NCI-H524 treated with DMSO at 0.1 percent for 48 hours (cell line): ENCODE data around the gene ZDHHC18.
"Not testable (repeated sequence)": the region's sequence is repeated elsewhere in the genome, so short reads cannot be mapped to it uniquely, and the experiment has no call there.

Experiments used
- DNase-seq: peaks from one replicate; lab custom pipeline; 2025; lab: John Stamatoyannopoulos, UW

ZDHHC18 gene

DNA sequence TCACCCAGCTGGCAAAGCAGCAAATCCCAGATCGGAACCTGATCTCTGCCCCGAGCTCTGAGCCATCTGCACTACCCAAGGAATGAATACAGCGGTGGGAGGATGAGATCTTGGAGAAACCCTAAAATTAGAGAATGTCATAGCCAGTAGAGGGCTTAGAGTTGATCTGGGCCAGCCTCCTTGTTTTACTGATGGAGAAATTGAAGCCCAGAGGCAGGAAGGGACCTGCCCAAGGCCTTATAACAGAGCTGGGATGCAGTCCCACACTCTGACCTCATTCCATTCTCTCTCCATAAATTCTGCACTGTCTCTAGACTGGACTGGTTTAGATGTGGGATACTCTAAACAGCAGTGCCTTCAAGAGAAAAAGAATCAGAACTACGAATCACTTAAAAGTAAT is 31.7 kb downstream of the ZDHHC18 start:
- DNase-seq, result peak; percentile 40

DNA sequence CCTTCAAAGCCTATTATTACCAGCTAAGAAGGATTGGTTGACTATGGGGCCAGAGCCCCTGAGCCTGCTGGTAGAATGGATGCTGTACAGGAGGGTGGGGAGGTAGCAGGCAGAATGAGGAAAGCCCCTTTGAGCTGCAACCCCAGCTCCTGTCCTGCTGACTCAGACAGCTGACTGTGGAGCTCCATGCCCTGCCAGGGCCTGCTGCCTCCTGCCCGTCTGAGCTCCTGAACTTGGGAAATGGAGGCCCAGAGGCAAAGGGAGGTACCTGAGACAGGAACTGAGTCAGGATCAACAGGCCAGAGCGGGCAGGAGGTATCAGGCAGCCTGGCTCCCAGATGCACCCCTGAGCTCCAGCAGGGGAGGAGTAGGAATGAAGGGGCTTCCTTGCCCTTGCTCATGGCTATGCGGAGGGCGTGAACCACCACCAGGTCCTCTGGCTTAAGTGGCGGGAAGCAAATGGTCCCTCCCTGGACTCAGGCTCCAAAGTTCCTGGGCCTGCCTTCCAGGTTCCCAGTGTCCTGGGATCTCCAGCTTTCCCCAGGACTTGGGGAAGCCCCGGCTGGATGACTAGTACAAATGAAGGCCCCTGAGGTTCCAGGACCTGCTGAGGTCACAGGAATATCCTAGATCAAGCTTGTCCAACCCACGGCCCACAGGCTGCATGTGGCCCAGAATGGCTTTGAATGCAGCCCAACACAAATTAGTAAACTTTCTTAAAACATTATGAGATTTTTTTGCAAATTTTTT is 32.6 kb downstream of the ZDHHC18 start:
- no peak for DNase-seq

DNA sequence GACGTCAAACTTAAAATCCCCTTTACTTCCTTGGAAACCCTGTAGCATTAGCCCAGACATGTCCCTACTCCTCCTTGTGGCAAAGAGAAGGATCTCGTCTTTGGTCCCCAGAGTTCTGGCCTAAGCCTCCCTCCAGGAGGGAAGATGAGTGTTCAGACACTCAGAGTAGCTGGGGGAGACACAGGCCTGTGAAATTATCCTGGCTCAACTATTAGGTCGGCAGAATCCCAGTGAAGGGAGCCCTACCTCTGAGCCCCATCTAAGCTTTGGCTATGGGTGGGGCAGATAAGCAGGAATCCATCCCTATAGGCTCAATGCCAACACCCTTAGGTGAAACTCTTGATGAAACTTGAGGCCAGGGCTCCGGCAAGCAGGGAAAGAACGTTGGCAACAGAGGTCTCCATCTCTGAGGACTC is 34.8 kb downstream of the ZDHHC18 start:
- no peak for DNase-seq

DNA sequence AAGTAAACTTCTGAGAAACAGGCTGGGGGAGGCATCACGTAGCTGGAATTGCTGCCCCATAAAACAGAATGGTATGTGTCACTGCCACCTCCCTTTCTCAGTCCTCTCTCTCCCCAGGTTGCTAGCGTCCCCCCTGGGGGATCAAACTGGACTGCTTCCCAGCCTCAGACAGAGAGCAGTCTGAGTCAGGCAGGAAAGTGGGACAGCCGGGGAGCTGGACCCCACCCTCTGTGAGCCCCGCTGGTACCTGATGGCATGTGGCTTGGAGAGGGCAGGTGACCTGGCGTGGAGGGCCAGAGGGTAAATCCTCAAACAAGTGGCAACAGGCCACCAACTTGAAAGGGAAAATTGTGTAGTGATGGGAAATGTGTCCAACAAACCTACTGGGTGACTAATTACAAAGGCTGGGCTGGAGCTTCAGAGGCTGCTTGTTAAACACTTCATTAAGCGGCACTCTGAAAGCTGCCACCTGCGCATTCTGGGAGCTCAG is 35.4 kb downstream of the ZDHHC18 start:
- no peak for DNase-seq

DNA sequence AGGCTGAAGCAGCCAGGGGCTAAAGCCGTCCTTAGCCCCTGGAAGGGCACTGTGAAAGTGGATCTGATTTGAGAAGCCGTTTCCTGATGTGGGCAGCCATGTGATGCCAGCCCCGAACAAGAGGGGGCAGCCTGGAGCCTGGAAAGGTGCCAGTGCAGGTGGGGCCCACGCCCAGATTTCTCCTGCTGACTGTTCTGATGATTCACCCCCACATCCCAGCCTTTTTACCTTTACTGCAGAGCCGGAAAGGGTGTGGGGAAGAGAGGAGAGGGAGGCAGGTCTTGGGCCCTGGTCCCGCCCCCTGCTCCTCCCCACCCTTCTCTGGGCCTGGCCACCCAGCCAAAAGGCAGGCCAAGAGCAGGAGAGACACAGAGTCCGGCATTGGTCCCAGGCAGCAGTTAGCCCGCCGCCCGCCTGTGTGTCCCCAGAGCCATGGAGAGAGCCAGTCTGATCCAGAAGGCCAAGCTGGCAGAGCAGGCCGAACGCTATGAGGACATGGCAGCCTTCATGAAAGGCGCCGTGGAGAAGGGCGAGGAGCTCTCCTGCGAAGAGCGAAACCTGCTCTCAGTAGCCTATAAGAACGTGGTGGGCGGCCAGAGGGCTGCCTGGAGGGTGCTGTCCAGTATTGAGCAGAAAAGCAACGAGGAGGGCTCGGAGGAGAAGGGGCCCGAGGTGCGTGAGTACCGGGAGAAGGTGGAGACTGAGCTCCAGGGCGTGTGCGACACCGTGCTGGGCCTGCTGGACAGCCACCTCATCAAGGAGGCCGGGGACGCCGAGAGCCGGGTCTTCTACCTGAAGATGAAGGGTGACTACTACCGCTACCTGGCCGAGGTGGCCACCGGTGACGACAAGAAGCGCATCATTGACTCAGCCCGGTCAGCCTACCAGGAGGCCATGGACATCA is 36.5 kb downstream of the ZDHHC18 start, which contains the start of gene SFN:
SFN (plus strand) TSS at position 369 of the 904 bp plus-strand sequence; CDS start at position 433, 64 bp downstream.
- DNase-seq, result no peak

DNA sequence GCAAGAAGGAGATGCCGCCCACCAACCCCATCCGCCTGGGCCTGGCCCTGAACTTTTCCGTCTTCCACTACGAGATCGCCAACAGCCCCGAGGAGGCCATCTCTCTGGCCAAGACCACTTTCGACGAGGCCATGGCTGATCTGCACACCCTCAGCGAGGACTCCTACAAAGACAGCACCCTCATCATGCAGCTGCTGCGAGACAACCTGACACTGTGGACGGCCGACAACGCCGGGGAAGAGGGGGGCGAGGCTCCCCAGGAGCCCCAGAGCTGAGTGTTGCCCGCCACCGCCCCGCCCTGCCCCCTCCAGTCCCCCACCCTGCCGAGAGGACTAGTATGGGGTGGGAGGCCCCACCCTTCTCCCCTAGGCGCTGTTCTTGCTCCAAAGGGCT is 37.2 kb downstream of the ZDHHC18 start:
- no peak for DNase-seq

DNA sequence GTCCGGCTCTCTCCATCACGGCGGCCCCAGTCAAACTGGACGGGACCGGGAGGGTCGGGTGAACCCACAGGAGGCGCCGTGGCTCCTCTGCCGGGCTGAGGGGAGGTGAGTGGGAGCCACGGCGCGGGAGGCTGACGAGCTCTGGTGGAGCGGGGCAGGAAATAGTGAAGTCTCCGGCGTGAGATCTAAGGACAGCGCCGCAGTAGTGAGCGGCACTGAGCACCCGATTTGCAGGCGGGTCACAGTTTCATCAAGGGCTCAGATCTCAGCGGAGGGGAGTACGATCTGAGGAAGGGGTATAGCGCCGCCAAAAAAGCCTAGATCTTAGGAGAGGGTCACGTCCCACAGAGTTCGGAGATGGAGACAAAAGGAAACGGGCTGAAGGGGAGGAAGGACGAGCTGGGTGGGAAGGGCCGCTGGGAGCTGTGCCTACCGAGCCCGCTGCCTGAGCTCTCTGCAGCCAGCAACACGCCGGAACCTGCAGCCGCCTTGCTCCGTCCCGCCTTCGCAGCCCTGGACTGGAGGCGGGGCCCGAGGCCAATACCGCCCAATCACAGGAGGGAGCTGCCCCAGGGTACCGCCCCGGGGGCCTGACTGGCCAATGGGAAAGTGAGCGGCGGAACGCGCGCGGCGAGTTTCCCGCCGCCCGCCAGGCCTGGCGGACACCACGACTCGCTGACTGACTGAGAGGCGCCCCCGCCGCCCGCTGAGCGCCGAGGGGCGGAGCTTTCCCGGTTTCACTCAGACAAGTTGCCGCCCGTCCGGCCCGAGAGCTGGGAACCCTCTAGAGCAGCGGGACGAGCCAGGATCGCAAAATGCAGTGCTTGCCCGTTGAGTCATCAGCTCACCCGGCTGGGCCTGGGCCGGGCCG is 38.4 kb downstream of the ZDHHC18 start:
- peak; percentile 77 for DNase-seq

DNA sequence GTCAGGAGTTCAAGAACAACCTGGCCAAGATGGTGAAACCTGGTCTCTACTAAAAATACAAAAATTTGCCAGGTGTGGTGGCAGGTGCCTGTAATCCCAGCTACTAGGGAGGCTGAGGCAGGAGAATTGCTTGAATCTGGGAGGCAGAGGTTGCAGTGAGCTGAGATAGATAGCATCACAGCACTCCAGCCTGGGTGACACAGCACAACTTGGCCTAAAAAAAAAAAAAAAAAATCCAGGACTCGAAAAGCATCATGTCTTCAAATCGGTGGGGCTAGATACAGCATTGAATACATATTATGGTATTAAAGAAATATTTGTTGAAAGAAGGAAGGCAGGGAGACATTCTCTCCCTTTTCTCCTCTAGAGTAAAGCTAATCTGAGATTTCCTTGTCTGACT is 46.6 kb downstream of the ZDHHC18 start:
- not testable (repeated sequence) for DNase-seq

DNA sequence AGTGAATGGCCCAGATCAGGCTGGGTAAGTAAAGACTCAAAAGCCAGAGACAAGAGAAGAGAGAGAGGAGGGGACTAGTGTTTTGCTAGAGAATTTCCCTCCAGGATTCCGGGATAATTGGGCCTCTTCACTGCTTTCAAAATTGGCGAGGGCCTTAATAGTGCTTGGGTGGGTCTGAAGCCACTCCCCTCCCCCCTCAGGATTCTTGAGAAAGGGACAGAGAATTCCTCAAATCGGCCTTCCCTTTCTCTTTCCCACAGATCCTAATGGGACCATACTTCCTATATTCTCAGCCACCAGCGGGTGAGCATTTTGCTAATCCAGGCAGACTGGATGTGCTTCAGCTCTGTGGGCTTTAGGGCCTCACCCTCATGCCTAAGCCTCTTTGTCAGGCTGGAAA is 48.4 kb downstream of the ZDHHC18 start:
- no peak for DNase-seq

DNA sequence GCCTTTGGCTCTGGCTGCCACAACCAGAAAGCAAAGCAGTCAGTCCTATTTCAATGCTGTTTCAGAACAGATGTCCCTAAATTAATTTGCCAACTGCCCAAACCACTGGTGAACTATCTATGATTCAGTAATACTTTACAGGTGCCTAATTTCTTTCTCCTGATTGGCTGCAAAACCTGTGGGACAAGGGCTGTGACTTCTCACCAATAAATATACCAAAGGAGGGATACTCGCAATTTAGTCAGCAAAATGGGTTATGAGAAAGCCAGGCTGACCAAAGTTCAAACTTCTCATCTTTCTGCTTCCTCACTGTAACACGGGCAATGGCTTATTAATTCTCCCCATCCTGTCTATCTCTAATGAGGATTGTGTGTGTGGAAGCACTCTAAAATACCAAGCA is 50.8 kb downstream of the ZDHHC18 start:
- DNase-seq, result no peak

DNA sequence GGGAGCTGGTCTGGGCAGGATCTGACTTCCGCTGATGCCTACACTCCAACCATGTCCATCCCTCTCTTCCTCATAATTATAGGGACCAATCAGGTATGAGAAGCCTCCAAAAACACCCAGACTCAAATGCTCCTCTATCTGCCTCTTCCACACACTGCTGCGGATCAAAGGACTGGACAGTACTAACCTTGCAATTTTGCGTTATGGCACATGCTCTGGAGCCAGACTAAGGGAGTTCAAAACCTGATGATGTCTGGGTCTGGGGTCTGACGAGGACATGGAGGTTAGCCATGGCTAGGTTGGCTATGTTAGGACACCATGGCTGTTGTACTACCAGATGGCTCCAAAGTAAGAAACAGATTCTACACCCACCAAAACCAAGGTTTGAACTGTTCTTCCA is 53.3 kb downstream of the ZDHHC18 start:
- DNase-seq, result no peak

DNA sequence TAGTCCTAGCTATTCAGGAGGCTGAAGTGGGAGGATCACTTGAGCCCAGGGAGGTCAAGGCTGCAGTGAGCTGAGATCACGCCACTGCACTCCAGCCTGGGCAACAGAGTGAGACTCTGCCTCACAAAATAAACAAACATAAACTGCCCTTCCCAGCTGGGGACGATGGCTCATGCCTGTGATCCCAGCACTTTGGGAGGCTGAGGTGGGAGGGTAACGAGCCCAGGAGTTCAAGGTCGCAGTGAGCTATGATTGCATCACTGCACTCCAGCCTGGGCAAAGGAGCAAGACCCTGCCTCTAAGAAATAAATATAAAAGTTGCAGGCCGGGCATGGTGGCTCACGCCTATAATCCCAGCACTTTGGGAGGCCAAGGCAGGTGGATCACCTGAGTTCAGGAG is 55.1 kb downstream of the ZDHHC18 start:
- DNase-seq, result not testable (repeated sequence)

DNA sequence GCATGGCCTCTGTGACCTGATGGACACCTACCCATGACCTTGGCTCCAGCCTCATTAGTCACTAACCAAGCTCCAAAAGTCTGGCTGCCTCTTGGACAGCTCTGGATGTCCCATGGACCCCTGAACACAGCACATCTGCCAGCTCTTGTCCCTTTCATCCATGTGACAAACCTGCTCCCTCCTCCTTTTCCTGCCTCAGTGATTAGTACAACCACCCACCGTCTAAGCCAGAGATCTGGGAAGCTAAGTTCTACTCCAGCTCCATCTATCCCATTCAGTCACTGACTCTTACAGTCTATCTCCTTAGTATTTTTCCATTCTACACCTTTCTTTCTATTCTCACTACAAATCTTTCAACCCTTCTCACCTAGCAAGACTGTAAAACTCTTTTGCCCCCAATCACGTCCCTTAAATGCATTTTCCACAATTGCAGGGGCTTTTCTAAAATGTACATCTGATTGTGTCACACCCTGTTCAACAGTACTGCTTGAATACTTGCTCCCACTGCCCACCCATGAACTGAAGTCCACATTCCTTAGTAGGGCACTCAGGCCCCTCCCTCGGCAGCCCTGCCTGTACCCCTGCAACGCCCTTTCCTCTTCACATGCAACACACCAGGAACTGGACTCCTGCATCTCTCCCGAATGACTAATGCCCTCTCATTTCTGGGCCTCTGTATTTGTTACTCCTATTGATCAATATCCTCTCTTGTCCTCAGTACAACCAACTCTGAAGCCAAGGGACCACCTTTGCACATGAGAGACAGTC is 56.4 kb downstream of the ZDHHC18 start:
- DNase-seq, result no peak

DNA sequence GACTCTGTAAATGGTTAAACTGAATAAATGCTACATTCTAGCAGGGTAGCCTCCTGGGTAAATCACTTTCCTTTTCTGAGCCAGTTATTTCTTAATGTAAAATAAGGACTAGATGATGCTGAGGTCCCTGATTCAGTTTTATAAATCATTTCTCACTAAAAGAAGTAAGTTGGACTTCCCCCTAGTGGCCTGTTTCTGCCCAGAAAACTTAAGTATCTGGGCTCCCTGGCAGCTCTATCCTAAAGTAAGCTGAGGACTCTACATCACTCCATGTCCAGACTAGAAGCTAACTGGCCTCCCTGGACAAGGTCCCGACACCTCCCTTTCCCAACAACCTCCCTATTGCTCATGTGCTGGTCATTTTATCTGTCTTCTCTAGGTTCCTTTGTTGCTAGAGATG is 60.6 kb downstream of the ZDHHC18 start:
- no peak for DNase-seq

DNA sequence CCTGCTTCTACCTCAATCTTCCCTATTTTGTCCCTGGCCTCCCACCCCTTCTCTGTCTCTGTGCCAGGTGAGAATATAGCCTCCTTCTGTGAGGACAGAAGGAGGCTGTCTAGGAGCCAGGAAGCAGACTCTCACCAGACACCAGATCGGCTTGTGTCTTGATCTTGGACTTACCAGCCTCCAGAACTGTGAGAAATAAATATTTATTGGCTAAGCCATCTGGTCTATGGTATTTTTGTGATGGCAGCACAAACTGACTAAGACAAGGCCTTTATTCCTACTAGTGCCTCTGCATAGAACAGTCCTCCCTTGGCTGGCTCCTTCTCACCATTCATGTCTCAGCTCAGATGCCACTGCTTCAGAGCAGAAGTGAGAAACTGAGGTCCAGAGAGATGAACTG is 61.7 kb downstream of the ZDHHC18 start:
- no peak for DNase-seq

DNA sequence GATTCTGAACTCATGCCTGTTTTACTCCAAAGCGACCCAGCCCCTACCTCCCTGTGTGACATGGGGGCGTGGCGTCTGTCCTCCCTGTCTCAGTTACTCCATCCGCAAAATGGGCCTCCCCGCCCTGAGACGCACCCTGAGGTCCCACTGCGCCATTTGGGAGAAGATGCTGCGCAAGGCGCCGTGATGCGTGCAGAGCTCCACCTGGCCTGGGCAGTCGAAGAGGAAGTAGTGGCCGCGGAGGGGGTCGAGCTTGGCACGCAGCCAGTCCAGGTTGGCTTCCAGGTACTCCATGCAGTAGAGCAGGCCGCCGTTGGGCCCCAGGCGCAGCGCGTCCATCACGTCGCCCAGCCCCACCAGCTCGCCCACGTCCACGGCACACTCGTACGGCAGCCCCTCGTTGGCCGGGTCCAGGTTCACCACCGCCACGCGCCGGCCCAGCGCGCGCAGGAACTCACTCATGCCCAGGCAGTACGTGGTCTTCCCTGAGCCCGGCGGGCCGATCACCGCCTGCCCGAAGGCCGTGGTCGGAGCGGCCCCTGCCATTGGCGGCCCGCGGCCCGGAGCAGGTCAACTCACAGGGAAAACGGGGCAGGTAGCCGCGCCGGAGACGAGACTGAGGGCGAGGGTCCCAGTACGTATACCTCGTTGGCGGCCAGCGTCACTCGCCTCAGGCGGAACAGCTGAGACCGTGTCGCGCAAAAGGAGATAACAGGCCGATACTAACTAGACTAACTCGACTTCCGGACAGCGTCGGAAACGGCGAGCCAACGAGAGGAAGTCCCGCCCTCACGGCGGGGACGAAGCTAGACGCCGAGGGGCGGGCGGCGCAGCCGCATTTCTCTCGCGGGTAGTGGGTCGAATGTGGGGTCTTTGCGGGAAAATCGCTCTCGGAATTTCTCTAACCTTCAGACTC is 63.3 kb downstream of the ZDHHC18 start, which contains the start of gene GPN2:
GPN2 (minus strand) TSS at position 733 of the 916 bp plus-strand sequence; CDS start at position 546, 187 bp downstream.
- DNase-seq, result no peak

DNA sequence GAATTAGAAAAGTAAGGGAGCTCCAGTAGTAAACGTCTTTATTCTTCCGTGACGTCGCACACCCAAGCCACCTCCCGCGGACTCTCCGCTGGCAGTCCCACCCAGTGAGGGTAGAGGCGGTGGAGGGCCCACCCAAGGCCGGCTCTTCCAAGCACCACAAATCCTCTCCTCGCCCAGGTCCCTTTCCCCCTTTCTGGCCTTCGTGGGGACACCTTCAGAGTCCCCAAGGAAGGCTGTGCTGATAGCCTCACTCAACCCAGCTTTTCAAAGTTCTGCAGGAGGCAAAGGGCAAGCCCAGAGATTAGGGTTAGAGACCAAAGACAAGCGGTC is 63.9 kb downstream of the ZDHHC18 start:
- DNase-seq, result no peak

DNA sequence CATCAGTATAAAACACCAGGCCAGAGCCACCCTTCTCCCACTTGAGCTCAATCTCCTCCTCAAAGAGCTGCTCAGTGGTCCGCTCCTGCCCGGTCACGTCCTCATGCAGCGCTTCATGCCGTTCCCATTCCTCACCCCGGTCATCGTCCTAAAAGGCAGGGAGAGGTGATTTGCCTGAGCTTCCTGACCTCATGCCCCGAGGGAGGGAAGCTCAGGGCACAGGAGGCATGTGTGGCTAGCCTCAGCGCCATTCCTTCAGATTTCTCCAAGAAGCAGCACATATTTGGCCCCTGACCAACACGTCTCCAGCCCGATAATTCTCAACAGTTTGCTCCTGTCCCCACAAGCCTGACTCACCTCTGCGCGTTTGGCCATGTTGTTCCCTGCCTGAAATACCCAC is 67.8 kb downstream of the ZDHHC18 start:
- no peak for DNase-seq

DNA sequence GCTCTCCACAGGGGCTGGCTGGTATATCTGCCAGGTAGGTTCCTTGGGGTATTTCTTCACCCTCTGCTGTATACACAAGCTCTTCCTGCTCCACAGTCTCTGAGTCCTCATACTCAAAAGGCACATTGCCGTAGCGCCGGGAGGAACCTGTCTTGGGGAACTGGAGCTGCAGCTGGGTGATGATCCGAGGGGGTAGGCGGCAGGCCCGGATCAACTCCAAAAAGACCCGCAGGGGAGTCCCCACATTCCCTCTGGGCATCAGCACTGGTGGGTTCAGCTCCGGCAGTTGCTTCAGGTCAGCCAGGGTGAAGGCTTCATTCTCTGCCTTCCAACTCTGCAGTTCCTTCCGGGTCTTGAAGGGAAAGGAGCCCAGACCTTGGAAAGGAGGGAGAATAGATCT is 70.9 kb downstream of the ZDHHC18 start:
- DNase-seq, result no peak
